Right atrium auricular region (tissue), 2 donors: ENCODE results near the gene TBCD. TPM values are rescaled to one million over a fixed set of nuclear protein-coding genes. Genes with fewer than 3 reads are reported as not detected.

Experiments used
- DNase-seq: peaks from one replicate; pipeline ENCODE4 v3.0.0-alpha.2; 2019; ENCODE audit warnings: low spot score
- H3K27ac ChIP-seq, 2 donors: fragments of 200-600 bp; sonication (generic); 1 replicate in 1 of 2; 2 replicates in 1 of 2; pipeline ENCODE4 v1.5.1; 2016 to 2019
- H3K27me3 ChIP-seq, 2 donors: fragments of 200-600 bp; sonication (generic); one replicate each; pipeline versions ENCODE4 v1.5.1 to v1.6.0; 2017 to 2019
- H3K36me3 ChIP-seq: fragments of 200-600 bp; sonication (generic); one replicate; pipeline ENCODE4 v1.5.1; 2016
- H3K4me1 ChIP-seq, 2 donors: fragments of 200-600 bp; sonication (generic); one replicate each; pipeline versions ENCODE4 v1.5.1 to v1.6.0; 2017 to 2019
- H3K4me3 ChIP-seq, 2 donors: fragments of 200-600 bp; sonication (generic); 1 replicate in 1 of 2; 2 replicates in 1 of 2; pipeline ENCODE4 v1.5.1; 2017 to 2019; ENCODE audit warnings: mild to moderate bottlenecking in 1 of 2, moderate library complexity in 1 of 2
- H3K9me3 ChIP-seq, 2 donors: fragments of 200-600 bp; sonication (generic); one replicate each; pipeline ENCODE4 v1.5.1; 2019
- CTCF ChIP-seq, 2 donors: fragments of 200-600 bp; sonication (generic); IDR thresholded peaks; one replicate each; pipeline ENCODE4 v1.5.1; 2019; ENCODE audit warnings: antibody characterized with exemption in 2 of 2
- total RNA-seq, 2 donors: library from RNA; depleted of rRNA; stranded (reverse); fragments of >200 nt; gene quantifications; one replicate each; pipeline ENCODE4 v1.1.0, GENCODE V29; 2016

Gene TBCD
- total RNA-seq, 2 donors from 2014 or later = 19.4 to 29.6 TPM

GRCh38 chr17:82831818-82832200 lies 79.9 kb downstream of the TBCD start:
- no peaks in the 10 kb centered on the region for H3K4me1 ChIP-seq
- no peaks in the 10 kb centered on the region for H3K27me3 ChIP-seq
- no peaks in the 10 kb centered on the region for H3K36me3 ChIP-seq
- TF ChIP-seq CTCF (IDR thresholded peaks at IDR 0.05) = no peak
- H3K4me3 ChIP-seq = peak overlapping the region in 1 of 2 donors; percentile 27
- H3K9me3 ChIP-seq = no peaks in the 10 kb centered on the region
- DNase-seq = no peak
- no peak overlapping the region for H3K27ac ChIP-seq

- H3K36me3 ChIP-seq = no peaks in the 10 kb centered on the region
- DNase-seq = no peak
- H3K27me3 ChIP-seq = no peaks in the 10 kb centered on the region
- H3K4me3 ChIP-seq = peak overlapping the region in 1 of 2 donors; percentile 13
- no peak overlapping the region for H3K27ac ChIP-seq
- TF ChIP-seq CTCF (IDR thresholded peaks at IDR 0.05) = no peak
- H3K9me3 ChIP-seq = no peaks in the 10 kb centered on the region
- peaks cover 0 to 3% of the 10 kb centered on the region in 2 donors for H3K4me1 ChIP-seq
These were observed 80.5 kb downstream of the TBCD start for GRCh38 chr17:82832411-82832810.

GRCh38 chr17:82832881-82833475 lies 81.1 kb downstream of the TBCD start:
- H3K27ac ChIP-seq = no peak overlapping the region
- DNase-seq = no peak
- H3K36me3 ChIP-seq = no peaks in the 10 kb centered on the region
- peaks cover 0 to 9% of the 10 kb centered on the region in 2 donors for H3K4me1 ChIP-seq
- H3K4me3 ChIP-seq = no peak overlapping the region
- TF ChIP-seq CTCF (IDR thresholded peaks at IDR 0.05) = no peak
- H3K27me3 ChIP-seq = no peaks in the 10 kb centered on the region
- H3K9me3 ChIP-seq = no peaks in the 10 kb centered on the region

GRCh38 chr17:82835122-82835521 lies 83.3 kb downstream of the TBCD start:
- Histone ChIP-seq H3K9me3 (no peaks in the 10 kb centered on the region), H3K36me3 (no peaks in the 10 kb centered on the region), H3K4me3 (no peak overlapping the region), H3K27ac (no peak overlapping the region), H3K4me1 (peaks cover 0 to 11% of the 10 kb centered on the region in 2 donors), H3K27me3 (no peaks in the 10 kb centered on the region)
- no peak for TF ChIP-seq CTCF (IDR thresholded peaks at IDR 0.05)
- no peak for DNase-seq

GRCh38 chr17:82835766-82836512 lies 84.1 kb downstream of the TBCD start:
- Histone ChIP-seq H3K9me3 (no peaks in the 10 kb centered on the region), H3K27me3 (no peaks in the 10 kb centered on the region), H3K4me3 (no peak overlapping the region), H3K27ac (peak overlapping the region in 1 of 2 donors; percentile 6), H3K4me1 (peaks cover 0 to 11% of the 10 kb centered on the region in 2 donors), H3K36me3 (no peaks in the 10 kb centered on the region)
- no peak for DNase-seq
- TF ChIP-seq CTCF (IDR thresholded peaks at IDR 0.05) = no peak
